Measurements from ENCODE around the gene OPA1. TPM values are rescaled to one million over a fixed set of nuclear protein-coding genes. Genes with fewer than 3 reads are reported as not detected.

The OPA1 gene
- total and polyA plus RNA-seq, 2 of the 13 experiments (the other 11 are each of a cell fraction or from before 2014, with no cell fraction given): 26.7 to 78.5 TPM

GRCh38 chr3:193711964-193712598 lies 119.1 kb downstream of the OPA1 start (continued):
- TF ChIP-seq, protein P1, sequence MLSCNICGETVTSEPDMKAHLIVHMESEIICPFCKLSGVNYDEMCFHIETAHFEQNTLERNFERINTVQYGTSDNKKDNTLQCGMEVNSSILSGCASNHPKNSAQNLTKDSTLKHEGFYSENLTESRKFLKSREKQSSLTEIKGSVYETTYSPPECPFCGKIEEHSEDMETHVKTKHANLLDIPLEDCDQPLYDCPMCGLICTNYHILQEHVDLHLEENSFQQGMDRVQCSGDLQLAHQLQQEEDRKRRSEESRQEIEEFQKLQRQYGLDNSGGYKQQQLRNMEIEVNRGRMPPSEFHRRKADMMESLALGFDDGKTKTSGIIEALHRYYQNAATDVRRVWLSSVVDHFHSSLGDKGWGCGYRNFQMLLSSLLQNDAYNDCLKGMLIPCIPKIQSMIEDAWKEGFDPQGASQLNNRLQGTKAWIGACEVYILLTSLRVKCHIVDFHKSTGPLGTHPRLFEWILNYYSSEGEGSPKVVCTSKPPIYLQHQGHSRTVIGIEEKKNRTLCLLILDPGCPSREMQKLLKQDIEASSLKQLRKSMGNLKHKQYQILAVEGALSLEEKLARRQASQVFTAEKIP (CRISPR knock-in tag; IDR thresholded peaks at IDR 0.05; ENCODE audit: borderline replicate concordance): no peak
- peak; percentile 90 for TF ChIP-seq BRD4 (CRISPR knock-in tag; IDR thresholded peaks at IDR 0.05)
- no peak for TF ChIP-seq SETDB1 (CRISPR knock-in tag; IDR thresholded peaks at IDR 0.05; ENCODE audit: borderline replicate concordance)
- peak; percentile 82; the same call in 1 of the 2 replicates for TF ChIP-seq ZNF670 (CRISPR knock-in tag; IDR thresholded peaks at IDR 0.05; ENCODE audit: borderline replicate concordance)
- TF ChIP-seq TBX3 (IDR thresholded peaks at IDR 0.05; ENCODE audit: borderline replicate concordance): peak; percentile 99
- peak; percentile 95 for TF ChIP-seq MIXL1 (CRISPR knock-in tag; IDR thresholded peaks at IDR 0.05)
- TF ChIP-seq, protein P2, sequence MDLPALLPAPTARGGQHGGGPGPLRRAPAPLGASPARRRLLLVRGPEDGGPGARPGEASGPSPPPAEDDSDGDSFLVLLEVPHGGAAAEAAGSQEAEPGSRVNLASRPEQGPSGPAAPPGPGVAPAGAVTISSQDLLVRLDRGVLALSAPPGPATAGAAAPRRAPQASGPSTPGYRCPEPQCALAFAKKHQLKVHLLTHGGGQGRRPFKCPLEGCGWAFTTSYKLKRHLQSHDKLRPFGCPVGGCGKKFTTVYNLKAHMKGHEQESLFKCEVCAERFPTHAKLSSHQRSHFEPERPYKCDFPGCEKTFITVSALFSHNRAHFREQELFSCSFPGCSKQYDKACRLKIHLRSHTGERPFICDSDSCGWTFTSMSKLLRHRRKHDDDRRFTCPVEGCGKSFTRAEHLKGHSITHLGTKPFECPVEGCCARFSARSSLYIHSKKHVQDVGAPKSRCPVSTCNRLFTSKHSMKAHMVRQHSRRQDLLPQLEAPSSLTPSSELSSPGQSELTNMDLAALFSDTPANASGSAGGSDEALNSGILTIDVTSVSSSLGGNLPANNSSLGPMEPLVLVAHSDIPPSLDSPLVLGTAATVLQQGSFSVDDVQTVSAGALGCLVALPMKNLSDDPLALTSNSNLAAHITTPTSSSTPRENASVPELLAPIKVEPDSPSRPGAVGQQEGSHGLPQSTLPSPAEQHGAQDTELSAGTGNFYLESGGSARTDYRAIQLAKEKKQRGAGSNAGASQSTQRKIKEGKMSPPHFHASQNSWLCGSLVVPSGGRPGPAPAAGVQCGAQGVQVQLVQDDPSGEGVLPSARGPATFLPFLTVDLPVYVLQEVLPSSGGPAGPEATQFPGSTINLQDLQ (CRISPR knock-in tag; IDR thresholded peaks at IDR 0.05): no peak
- TF ChIP-seq, protein P3, sequence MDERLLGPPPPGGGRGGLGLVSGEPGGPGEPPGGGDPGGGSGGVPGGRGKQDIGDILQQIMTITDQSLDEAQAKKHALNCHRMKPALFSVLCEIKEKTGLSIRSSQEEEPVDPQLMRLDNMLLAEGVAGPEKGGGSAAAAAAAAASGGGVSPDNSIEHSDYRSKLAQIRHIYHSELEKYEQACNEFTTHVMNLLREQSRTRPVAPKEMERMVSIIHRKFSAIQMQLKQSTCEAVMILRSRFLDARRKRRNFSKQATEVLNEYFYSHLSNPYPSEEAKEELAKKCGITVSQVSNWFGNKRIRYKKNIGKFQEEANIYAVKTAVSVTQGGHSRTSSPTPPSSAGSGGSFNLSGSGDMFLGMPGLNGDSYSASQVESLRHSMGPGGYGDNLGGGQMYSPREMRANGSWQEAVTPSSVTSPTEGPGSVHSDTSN (CRISPR knock-in tag; IDR thresholded peaks at IDR 0.05): peak; percentile 58; the same call in 1 of the 2 replicates
- no peak; the same call in 1 of the 2 replicates for TF ChIP-seq ZNF451 (CRISPR knock-in tag; IDR thresholded peaks at IDR 0.05)
- peak; percentile 91 for TF ChIP-seq ZNF574 (CRISPR knock-in tag; IDR thresholded peaks at IDR 0.05)
- TF ChIP-seq, protein P4, sequence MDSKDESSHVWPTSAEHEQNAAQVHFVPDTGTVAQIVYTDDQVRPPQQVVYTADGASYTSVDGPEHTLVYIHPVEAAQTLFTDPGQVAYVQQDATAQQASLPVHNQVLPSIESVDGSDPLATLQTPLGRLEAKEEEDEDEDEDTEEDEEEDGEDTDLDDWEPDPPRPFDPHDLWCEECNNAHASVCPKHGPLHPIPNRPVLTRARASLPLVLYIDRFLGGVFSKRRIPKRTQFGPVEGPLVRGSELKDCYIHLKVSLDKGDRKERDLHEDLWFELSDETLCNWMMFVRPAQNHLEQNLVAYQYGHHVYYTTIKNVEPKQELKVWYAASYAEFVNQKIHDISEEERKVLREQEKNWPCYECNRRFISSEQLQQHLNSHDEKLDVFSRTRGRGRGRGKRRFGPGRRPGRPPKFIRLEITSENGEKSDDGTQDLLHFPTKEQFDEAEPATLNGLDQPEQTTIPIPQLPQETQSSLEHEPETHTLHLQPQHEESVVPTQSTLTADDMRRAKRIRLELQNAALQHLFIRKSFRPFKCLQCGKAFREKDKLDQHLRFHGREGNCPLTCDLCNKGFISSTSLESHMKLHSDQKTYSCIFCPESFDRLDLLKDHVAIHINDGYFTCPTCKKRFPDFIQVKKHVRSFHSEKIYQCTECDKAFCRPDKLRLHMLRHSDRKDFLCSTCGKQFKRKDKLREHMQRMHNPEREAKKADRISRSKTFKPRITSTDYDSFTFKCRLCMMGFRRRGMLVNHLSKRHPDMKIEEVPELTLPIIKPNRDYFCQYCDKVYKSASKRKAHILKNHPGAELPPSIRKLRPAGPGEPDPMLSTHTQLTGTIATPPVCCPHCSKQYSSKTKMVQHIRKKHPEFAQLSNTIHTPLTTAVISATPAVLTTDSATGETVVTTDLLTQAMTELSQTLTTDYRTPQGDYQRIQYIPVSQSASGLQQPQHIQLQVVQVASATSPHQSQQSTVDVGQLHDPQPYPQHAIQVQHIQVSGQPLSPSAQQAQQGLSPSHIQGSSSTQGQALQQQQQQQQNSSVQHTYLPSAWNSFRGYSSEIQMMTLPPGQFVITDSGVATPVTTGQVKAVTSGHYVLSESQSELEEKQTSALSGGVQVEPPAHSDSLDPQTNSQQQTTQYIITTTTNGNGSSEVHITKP (CRISPR knock-in tag; IDR thresholded peaks at IDR 0.05; ENCODE audit: low read depth): peak; percentile 89; the same call in 1 of the 2 replicates
